K562 (cell line): ENCODE measurements around the gene ANGPTL7. TPM values are rescaled to one million over a fixed set of nuclear protein-coding genes. Genes with fewer than 3 reads are reported as not detected.

Source experiments
- ATAC-seq: fragments of 200-7000 bp; cut with Tn5 transposase; 3 replicates; pipeline ENCODE4 v1.9.1; 2020; ENCODE audit warnings: moderate library complexity
- BruUV-seq: library from RNA; stranded (reverse); fragments of 400-500 nt; replicated peaks from 2 replicates; lab custom pipeline; 2021; lab: Mats Ljungman, UMichigan
- CTCF ChIA-PET: fragments of 300-600 bp; formaldehyde crosslinking; extraction: SDS; loops from one replicate; lab custom pipeline; 2021; ENCODE audit warnings: low intra/inter-chr PET ratio; lab: Yijun Ruan, JAX
- POLR2A ChIA-PET: fragments of 300-600, 350-650 bp; sonication (Branson Sonifier 250); formaldehyde crosslinking; extraction: SDS; loops from one replicate; lab custom pipeline; 2021; ENCODE audit warnings: antibody characterized with exemption, inconsistent platforms; lab: Yijun Ruan, JAX
- DNase-seq, 4 experiments: peaks; one replicate each; pipeline versions ENCODE4 v3.0.0 to v3.0.0-alpha.2; 2011 to 2018; ENCODE audit warnings: low spot score in 3 of 4, mixed read lengths in 3 of 4; ENCODE audit errors: extremely low read depth in 1 of 4
- FAIRE-seq: peaks from 2 replicates; lab custom pipeline; 2011; peaks lifted over from hg19 to GRCh38; lab: Jason Lieb, UNC
- H2AFZ ChIP-seq: 2 replicates; pipeline ENCODE4 v1.6.0; 2011; ENCODE audit warnings: low read depth, low read length, control low read depth, inconsistent platforms
- H3K27ac ChIP-seq: fragments of 200-600 bp; 3 replicates; pipeline ENCODE4 v1.8.0; 2011; ENCODE audit warnings: low read depth, mild to moderate bottlenecking, control low read depth, inconsistent platforms, low read length, moderate library complexity, mixed read lengths; ENCODE audit errors: extremely low read depth
- H3K27me3 ChIP-seq, 2 experiments: fragments of 300-600 bp in 1 of 2; 2 replicates in 1 of 2; 3 replicates in 1 of 2; pipeline versions ENCODE4 v1.6.0 to v1.8.0; 2011; ENCODE audit warnings: inconsistent platforms in 2 of 2, low read length in 2 of 2, mild to moderate bottlenecking in 1 of 2, mixed read lengths in 1 of 2, moderate library complexity in 1 of 2; ENCODE audit not compliant: control insufficient read depth in 2 of 2, insufficient read depth in 2 of 2
- H3K36me3 ChIP-seq: fragments of 300-600 bp; 3 replicates; pipeline ENCODE4 v1.8.0; 2011; ENCODE audit warnings: mild to moderate bottlenecking, low read length, inconsistent platforms; ENCODE audit not compliant: control insufficient read depth, insufficient read depth
- H3K4me1 ChIP-seq, 2 experiments: fragments of 200-600 bp in 1 of 2; replicated peaks in 1 of 2; 2 replicates in 1 of 2; 3 replicates in 1 of 2; pipeline versions ENCODE4 v1.5.1 to v1.8.0; 2011; ENCODE audit warnings: inconsistent platforms in 2 of 2, low read length in 2 of 2, mild to moderate bottlenecking in 1 of 2, mixed read lengths in 1 of 2, moderate library complexity in 1 of 2; ENCODE audit not compliant: control insufficient read depth in 2 of 2, insufficient read depth in 2 of 2
- H3K4me2 ChIP-seq: 2 replicates; pipeline ENCODE4 v1.6.1; 2011; ENCODE audit warnings: low read length, control low read depth, inconsistent platforms, mixed read lengths; ENCODE audit not compliant: insufficient read depth
- H3K4me3 ChIP-seq: fragments of 200-600 bp; sonication (generic), shearing (Covaris generic); 2 replicates; pipeline ENCODE4 v1.5.1; 2016; ENCODE audit warnings: control low read depth, inconsistent platforms
- H3K79me2 ChIP-seq: fragments of 200-600 bp; 3 replicates; pipeline ENCODE4 v1.8.0; 2011; ENCODE audit warnings: low read length, inconsistent platforms; ENCODE audit not compliant: control insufficient read depth, insufficient read depth
- H3K9ac ChIP-seq, 2 experiments: 2 replicates each; pipeline versions ENCODE4 v1.6.0 to v1.6.1; 2011; ENCODE audit warnings: low read depth in 2 of 2, low read length in 2 of 2, control low read depth in 1 of 2, inconsistent platforms in 1 of 2, mild to moderate bottlenecking in 1 of 2, mixed read lengths in 1 of 2; ENCODE audit not compliant: insufficient read depth in 1 of 2
- H3K9me1 ChIP-seq: one replicate; pipeline ENCODE4 v1.6.0; 2011; ENCODE audit warnings: inconsistent platforms, mild to moderate bottlenecking, low read length, moderate library complexity; ENCODE audit not compliant: control insufficient read depth, insufficient read depth
- H3K9me3 ChIP-seq: replicated peaks from 2 replicates; pipeline ENCODE4 v1.5.1; 2011; ENCODE audit warnings: low read depth, low read length, inconsistent platforms; ENCODE audit not compliant: control insufficient read depth, insufficient read depth
- H4K20me1 ChIP-seq: replicated peaks from 2 replicates; pipeline ENCODE4 v1.6.1; 2011; ENCODE audit warnings: low read length, inconsistent platforms, mixed read lengths; ENCODE audit not compliant: control insufficient read depth, insufficient read depth
- ARNT ChIP-seq, 2 experiments: fragments of 450-650 bp; IDR thresholded peaks; 2 replicates each; pipeline ENCODE4 v1.6.1; 2016; ENCODE audit warnings: mild to moderate bottlenecking in 1 of 2
- BRF1 ChIP-seq: IDR thresholded peaks from 3 replicates; pipeline ENCODE4 v1.6.1; 2011; ENCODE audit warnings: borderline replicate concordance, mild to moderate bottlenecking; ENCODE audit not compliant: insufficient read length; ENCODE audit errors: extremely low read depth
- JUND ChIP-seq, 2 experiments: IDR thresholded peaks; 2 replicates in 1 of 2; 3 replicates in 1 of 2; pipeline ENCODE4 v1.6.1; 2011; ENCODE audit warnings: borderline replicate concordance in 2 of 2, low read depth in 2 of 2, low read length in 2 of 2, improper control_type of control experiment in 1 of 2, missing biosample characterization in 1 of 2, missing genetic modification characterization in 1 of 2, missing genetic modification reagents in 1 of 2
- KLF1 ChIP-seq: fragments of 450-650 bp; IDR thresholded peaks from 2 replicates; pipeline ENCODE4 v1.6.1; 2016; ENCODE audit warnings: missing genetic modification characterization, missing compliant biosample characterization
- NEUROD1 ChIP-seq: fragments of 150-350 bp; IDR thresholded peaks from 2 replicates; pipeline ENCODE4 v1.6.1; 2014; ENCODE audit warnings: borderline replicate concordance, low read length, low read depth; ENCODE audit not compliant: partially characterized antibody
- RNF2 ChIP-seq: sonication (generic); IDR thresholded peaks from 2 replicates; pipeline ENCODE4 v1.6.1; 2016
- ZC3H8 ChIP-seq: fragments of 450-650 bp; IDR thresholded peaks from 2 replicates; pipeline ENCODE4 v1.6.1; 2017
- WGBS: fragments of 100-300 bp; shearing (Covaris generic); methylation state at CpG from one replicate; pipeline ENCODE4 v1.1.6; 2016; ENCODE audit warnings: low coverage, mixed read lengths; ENCODE audit not compliant: insufficient coverage; ENCODE audit errors: missing lambda C conversion rate; 5-methylcytosine and 5-hydroxymethylcytosine counted together
- in situ Hi-C: fragments of 300-500 bp; cut with MboI; formaldehyde crosslinking; loops from 4 replicates; pipeline ENCODE4 v1.15.0; 2018; ENCODE audit warnings: inconsistent platforms, mixed read lengths
- intact Hi-C: fragments of 100-400 bp; cut with micrococcal nuclease; formaldehyde crosslinking; loops from 2 replicates; pipeline ENCODE4 v1.14.2; 2022
- polyA plus RNA-seq, 8 experiments: library from polyadenylated mRNA; depleted of rRNA in 4 of 8; stranded (reverse) in 5 of 8; unstranded in 3 of 8; fragments of >200 nt; fragmentation: Nextera tagmentation in 2 of 8; fragmentation: Illumina TruSeq in 1 of 8; extraction: Ambion mirVana in 2 of 8; extraction: Trizol in 1 of 8; gene quantifications; 2 replicates each; pipeline versions ENCODE4 v1.2.1 to v1.2.3, GENCODE V29; 2011 to 2014; ENCODE audit warnings: inconsistent platforms in 1 of 8, missing spikeins in 1 of 8
- total RNA-seq, 7 experiments: library from RNA; depleted of rRNA in 6 of 7; stranded (reverse); fragments of >200 nt in 6 of 7; fragmentation: Illumina TruSeq in 2 of 7; extraction: Trizol in 2 of 7; gene quantifications; 2 replicates each; pipeline versions ENCODE4 v1.2.1 to v1.2.3, GENCODE V29; 2011 to 2021; ENCODE audit warnings: low replicate concordance in 1 of 7

ANGPTL7 gene
- total and polyA plus RNA-seq, 9 of the 15 experiments (the other 6 are each of a cell fraction or from before 2014, with no cell fraction given), result not detected

DNA sequence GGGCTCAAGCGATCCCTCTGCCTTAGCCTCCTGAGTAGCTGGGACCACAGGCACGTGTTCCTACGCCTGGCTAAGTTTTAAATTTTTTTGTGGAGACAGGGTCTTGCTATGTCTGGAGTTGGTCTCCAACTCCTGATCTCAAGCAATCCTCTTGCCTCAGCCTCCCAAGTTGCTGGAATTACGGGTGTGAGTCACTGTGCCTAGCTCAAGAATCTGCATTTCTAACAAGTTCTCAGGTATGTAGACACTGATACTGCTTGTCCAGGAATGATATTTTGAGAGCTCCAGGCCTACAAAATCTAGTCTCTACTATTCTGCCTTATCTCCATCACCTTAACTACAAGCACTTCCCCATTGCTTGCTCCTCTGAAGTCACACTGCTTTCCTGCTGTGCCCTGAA is 22.3 kb downstream of the ANGPTL7 start:
- no peaks in the 10 kb centered on the region for H3K27me3 ChIP-seq
- no peak for TF ChIP-seq RNF2
- TF ChIP-seq KLF1 (tag), result no peak
- no peak for TF ChIP-seq NEUROD1
- no peak for TF ChIP-seq ZC3H8
- TF ChIP-seq JUND (IDR thresholded peaks at IDR 0.05; ENCODE audit: borderline replicate concordance, low read depth, low read length), result no peak
- TF ChIP-seq JUND (tag; IDR thresholded peaks at IDR 0.05; ENCODE audit: borderline replicate concordance, low read depth, low read length), result no peak
- TF ChIP-seq ARNT (IDR thresholded peaks at IDR 0.05), result no peak
- TF ChIP-seq BRF1, result no peak
- no peaks in the 10 kb centered on the region for H3K4me1 ChIP-seq
- H3K79me2 ChIP-seq, result no peaks in the 10 kb centered on the region
- WGBS, result 100% methylated on average over 4 of the region's 4 CpGs
- in situ Hi-C loops (no loop called here), intact Hi-C loops (no loop called here)
- FAIRE-seq (no peak), DNase-seq (no peak), ATAC-seq (no peak)
- H2AFZ ChIP-seq, result no peak overlapping the region
- no peak overlapping the region for H3K4me3 ChIP-seq
- ChIA-PET CTCF (no interaction called here), POLR2A (interaction anchor here (0.7 to 0.8 kb wide), 2 partner anchors 14 to 64 kb away, joined by 3 read pairs; no protein-coding TSS in a partner anchor)
- H4K20me1 ChIP-seq, result no peaks in the 10 kb centered on the region
- H3K4me2 ChIP-seq, result no peak overlapping the region
- H3K36me3 ChIP-seq, result peaks cover 96% of the 10 kb centered on the region
- H3K9me1 ChIP-seq, result no peaks in the 10 kb centered on the region
- H3K9ac ChIP-seq, result no peak overlapping the region
- H3K9me3 ChIP-seq, result no peaks in the 10 kb centered on the region
- no TSS peak for BruUV-seq
- no peak overlapping the region for H3K27ac ChIP-seq
